Activated CD4-positive, alpha-beta T cell treated with anti-CD3 and anti-CD28 coated beads for 4 hours (primary cell): ENCODE results near the gene HBG2.

Experiments
- DNase-seq, 2 donors: peaks; one replicate each; pipeline ENCODE4 v3.0.0-alpha.2; 2020

The HBG2 gene

GRCh38 chr11:5226732-5227310, 27.8 kb downstream of the HBG2 start, which contains the start of gene HBB:
Gene HBB (minus strand): TSS chr11:5227071. CDS start chr11:5227021, 50 bp downstream.
- DNase-seq = no peak

GRCh38 chr11:5225480-5225871, 29.1 kb downstream of the HBG2 start:
- DNase-seq = no peak

GRCh38 chr11:5224538-5225479, 29.8 kb downstream of the HBG2 start:
- DNase-seq = no peak

- DNase-seq = no peak
These were observed 30.9 kb downstream of the HBG2 start for GRCh38 chr11:5223686-5224085.

- DNase-seq = no peak
These were observed 31.4 kb downstream of the HBG2 start for GRCh38 chr11:5223146-5223545.

GRCh38 chr11:5210376-5210885, 44.1 kb downstream of the HBG2 start:
- no peak for DNase-seq

GRCh38 chr11:5204787-5205186, 49.8 kb downstream of the HBG2 start:
- no peak for DNase-seq

- DNase-seq = no peak
These were observed 51.2 kb downstream of the HBG2 start for GRCh38 chr11:5203366-5203765.
